HepG2 (cell line): Measurements from ENCODE around the gene ELP1. TPM values are rescaled to one million over a fixed set of nuclear protein-coding genes. Genes with fewer than 3 reads are reported as not detected.
A peak's percentile ranks its signal among the peaks of the same experiment; 100 is the strongest.

Source experiments
- ARNT ChIP-seq: fragments of 450-650 bp; IDR thresholded peaks from 2 replicates; pipeline ENCODE4 v1.6.1; 2017
- NCOA2 ChIP-seq: sonication (generic); formaldehyde crosslinking; IDR thresholded peaks from 2 replicates; pipeline ENCODE4 v1.8.0; 2022; ENCODE audit warnings: inconsistent platforms
- PCBP1 ChIP-seq: fragments of 200-400 bp; formaldehyde crosslinking; IDR thresholded peaks from 2 replicates; pipeline ENCODE4 v1.6.1; 2017; ENCODE audit warnings: mild to moderate bottlenecking, low read depth, low read length, borderline replicate concordance
- PITX1 ChIP-seq: sonication (generic); formaldehyde crosslinking; IDR thresholded peaks from 2 replicates; pipeline ENCODE4 v1.5.1; 2020; ENCODE audit warnings: mild to moderate bottlenecking, missing genetic modification reagents
- SP1 ChIP-seq, 2 experiments: fragments of 450-650 bp in 1 of 2; sonication (generic) in 1 of 2; formaldehyde crosslinking in 1 of 2; IDR thresholded peaks; 2 replicates each; pipeline versions ENCODE4 v1.4.0 to v1.6.1; 2016 to 2020; ENCODE audit warnings: missing genetic modification reagents in 1 of 2
- UBTF ChIP-seq: sonication (generic); formaldehyde crosslinking; IDR thresholded peaks from 2 replicates; pipeline ENCODE4 v1.4.0; 2020; ENCODE audit warnings: mild to moderate bottlenecking, missing genetic modification reagents
- ZFP36 ChIP-seq: fragments of 150-350 bp; IDR thresholded peaks from 2 replicates; pipeline ENCODE4 v1.6.1; 2018; ENCODE audit warnings: borderline replicate concordance, low read length, low read depth; ENCODE audit not compliant: partially characterized antibody
- ZMYM4 ChIP-seq: sonication (generic); formaldehyde crosslinking; IDR thresholded peaks from 2 replicates; pipeline ENCODE4 v1.8.1; 2023; ENCODE audit warnings: mild to moderate bottlenecking, missing genetic modification reagents
- ZNF256 ChIP-seq: sonication (generic); formaldehyde crosslinking; conservative IDR thresholded peaks from 2 replicates; pipeline ENCODE4 v1.4.0; 2020; ENCODE audit warnings: missing genetic modification reagents
- ZNF362 ChIP-seq: sonication (generic); formaldehyde crosslinking; IDR thresholded peaks from 2 replicates; pipeline ENCODE4 v1.4.0; 2020; ENCODE audit warnings: missing genetic modification reagents, mild to moderate bottlenecking, borderline replicate concordance
- ZNF430 ChIP-seq: sonication (generic); formaldehyde crosslinking; IDR thresholded peaks from 2 replicates; pipeline ENCODE4 v1.9.0; 2021; ENCODE audit warnings: mild to moderate bottlenecking, missing genetic modification reagents
- ZNF564 ChIP-seq: sonication (generic); formaldehyde crosslinking; IDR thresholded peaks from 2 replicates; pipeline ENCODE4 v1.8.1; 2023; ENCODE audit warnings: mild to moderate bottlenecking, missing genetic modification reagents
- ZNF761 ChIP-seq: sonication (generic); formaldehyde crosslinking; conservative IDR thresholded peaks from 2 replicates; pipeline ENCODE4 v1.4.0; 2020; ENCODE audit warnings: mild to moderate bottlenecking, missing genetic modification reagents
- ZSCAN20 ChIP-seq: sonication (generic); formaldehyde crosslinking; IDR thresholded peaks from 2 replicates; pipeline ENCODE4 v1.4.0; 2020; ENCODE audit warnings: missing genetic modification reagents, mild to moderate bottlenecking, borderline replicate concordance
- polyA plus RNA-seq, 8 experiments: library from polyadenylated mRNA; depleted of rRNA in 3 of 8; stranded (reverse) in 7 of 8; unstranded in 1 of 8; fragments of >200 nt; fragmentation: Illumina TruSeq in 4 of 8; extraction: Trizol in 4 of 8; gene quantifications; 2 replicates each; pipeline versions ENCODE4 v1.2.1 to v1.2.3, GENCODE V29; 2011 to 2016; ENCODE audit warnings: low read depth in 4 of 8, missing spikeins in 1 of 8, mixed read lengths in 1 of 8; ENCODE audit not compliant: insufficient read depth in 1 of 8
- total RNA-seq, 5 experiments: library from RNA; depleted of rRNA; stranded (reverse); fragments of >200 nt; fragmentation: Illumina TruSeq; extraction: Trizol; gene quantifications; 2 replicates each; pipeline ENCODE4 v1.2.3, GENCODE V29; 2016; ENCODE audit warnings: low read depth in 1 of 5
- TF ChIP-seq, protein P1 (sequence below): sonication (generic); formaldehyde crosslinking; IDR thresholded peaks from 2 replicates; pipeline ENCODE4 v1.9.0; 2021; ENCODE audit warnings: missing genetic modification reagents, borderline replicate concordance
- TF ChIP-seq, protein P2 (sequence below), 2 experiments: sonication (generic) in 1 of 2; formaldehyde crosslinking in 1 of 2; IDR thresholded peaks; 2 replicates each; pipeline versions ENCODE4 v1.6.1 to v1.9.0; 2014 to 2022; ENCODE audit warnings: antibody characterized with exemption in 1 of 2, borderline replicate concordance in 1 of 2, inconsistent platforms in 1 of 2, low read depth in 1 of 2, missing genetic modification reagents in 1 of 2

Gene ELP1
- total and polyA plus RNA-seq, 2 of the 13 experiments (the other 11 are each of a cell fraction or from before 2014, with no cell fraction given) = 157 to 275 TPM

- TF ChIP-seq UBTF (CRISPR knock-in tag) = no peak
- TF ChIP-seq ARNT = no peak
- no peak for TF ChIP-seq ZNF564 (CRISPR knock-in tag)
- TF ChIP-seq PITX1 = peak; percentile 97
- no peak for TF ChIP-seq ZFP36
- 0 out of 2 replicates have a peak, but pooled peaks have one; percentile 39 for TF ChIP-seq ZNF761
- TF ChIP-seq ZMYM4 = peak; percentile 54; the same call in 1 of the 2 replicates
- TF ChIP-seq ZNF256 (CRISPR knock-in tag) = no peak
- TF ChIP-seq ZNF362 (CRISPR knock-in tag) = peak; percentile 68; the same call in 1 of the 2 replicates
- TF ChIP-seq SP1 (IDR thresholded peaks at IDR 0.05) = no peak
- no peak for TF ChIP-seq SP1 (CRISPR knock-in tag; IDR thresholded peaks at IDR 0.05)
- no peak for TF ChIP-seq ZSCAN20 (CRISPR knock-in tag)
- peak; percentile 98 for TF ChIP-seq NCOA2 (CRISPR knock-in tag)
- no peak for TF ChIP-seq ZNF430
- TF ChIP-seq, protein P1, sequence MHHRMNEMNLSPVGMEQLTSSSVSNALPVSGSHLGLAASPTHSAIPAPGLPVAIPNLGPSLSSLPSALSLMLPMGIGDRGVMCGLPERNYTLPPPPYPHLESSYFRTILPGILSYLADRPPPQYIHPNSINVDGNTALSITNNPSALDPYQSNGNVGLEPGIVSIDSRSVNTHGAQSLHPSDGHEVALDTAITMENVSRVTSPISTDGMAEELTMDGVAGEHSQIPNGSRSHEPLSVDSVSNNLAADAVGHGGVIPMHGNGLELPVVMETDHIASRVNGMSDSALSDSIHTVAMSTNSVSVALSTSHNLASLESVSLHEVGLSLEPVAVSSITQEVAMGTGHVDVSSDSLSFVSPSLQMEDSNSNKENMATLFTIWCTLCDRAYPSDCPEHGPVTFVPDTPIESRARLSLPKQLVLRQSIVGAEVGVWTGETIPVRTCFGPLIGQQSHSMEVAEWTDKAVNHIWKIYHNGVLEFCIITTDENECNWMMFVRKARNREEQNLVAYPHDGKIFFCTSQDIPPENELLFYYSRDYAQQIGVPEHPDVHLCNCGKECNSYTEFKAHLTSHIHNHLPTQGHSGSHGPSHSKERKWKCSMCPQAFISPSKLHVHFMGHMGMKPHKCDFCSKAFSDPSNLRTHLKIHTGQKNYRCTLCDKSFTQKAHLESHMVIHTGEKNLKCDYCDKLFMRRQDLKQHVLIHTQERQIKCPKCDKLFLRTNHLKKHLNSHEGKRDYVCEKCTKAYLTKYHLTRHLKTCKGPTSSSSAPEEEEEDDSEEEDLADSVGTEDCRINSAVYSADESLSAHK (CRISPR knock-in tag) = no peak
- TF ChIP-seq, protein P2, sequence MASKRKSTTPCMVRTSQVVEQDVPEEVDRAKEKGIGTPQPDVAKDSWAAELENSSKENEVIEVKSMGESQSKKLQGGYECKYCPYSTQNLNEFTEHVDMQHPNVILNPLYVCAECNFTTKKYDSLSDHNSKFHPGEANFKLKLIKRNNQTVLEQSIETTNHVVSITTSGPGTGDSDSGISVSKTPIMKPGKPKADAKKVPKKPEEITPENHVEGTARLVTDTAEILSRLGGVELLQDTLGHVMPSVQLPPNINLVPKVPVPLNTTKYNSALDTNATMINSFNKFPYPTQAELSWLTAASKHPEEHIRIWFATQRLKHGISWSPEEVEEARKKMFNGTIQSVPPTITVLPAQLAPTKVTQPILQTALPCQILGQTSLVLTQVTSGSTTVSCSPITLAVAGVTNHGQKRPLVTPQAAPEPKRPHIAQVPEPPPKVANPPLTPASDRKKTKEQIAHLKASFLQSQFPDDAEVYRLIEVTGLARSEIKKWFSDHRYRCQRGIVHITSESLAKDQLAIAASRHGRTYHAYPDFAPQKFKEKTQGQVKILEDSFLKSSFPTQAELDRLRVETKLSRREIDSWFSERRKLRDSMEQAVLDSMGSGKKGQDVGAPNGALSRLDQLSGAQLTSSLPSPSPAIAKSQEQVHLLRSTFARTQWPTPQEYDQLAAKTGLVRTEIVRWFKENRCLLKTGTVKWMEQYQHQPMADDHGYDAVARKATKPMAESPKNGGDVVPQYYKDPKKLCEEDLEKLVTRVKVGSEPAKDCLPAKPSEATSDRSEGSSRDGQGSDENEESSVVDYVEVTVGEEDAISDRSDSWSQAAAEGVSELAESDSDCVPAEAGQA (IDR thresholded peaks at IDR 0.05; ENCODE audit: low read depth) = no peak
- TF ChIP-seq, protein P2 (CRISPR knock-in tag; IDR thresholded peaks at IDR 0.05; ENCODE audit: borderline replicate concordance) = no peak
- TF ChIP-seq PCBP1 = no peak
Observed at GRCh38 chr9:108894225-108894997, 39.5 kb downstream of the ELP1 start (continued).
